ENCODE results near the gene STXBP1. TPM values are rescaled to one million over a fixed set of nuclear protein-coding genes. Genes with fewer than 3 reads are reported as not detected.

Gene STXBP1
- total and polyA plus RNA-seq, 9 of the 15 experiments (the other 6 are each of a cell fraction or from before 2014, with no cell fraction given) = 4.6 to 35.1 (median 9.7) TPM

- TF ChIP-seq DEAF1 (CRISPR knock-in tag; IDR thresholded peaks at IDR 0.05) (no peak), CCNT2 (IDR thresholded peaks at IDR 0.05; ENCODE audit: borderline replicate concordance, extremely low read depth, insufficient read length, low read depth, low read length) (peak; percentile 7), ARID2 (IDR thresholded peaks at IDR 0.05) (no peak), NUFIP1 (IDR thresholded peaks at IDR 0.05; ENCODE audit: partially characterized antibody) (no peak), HDAC1 (IDR thresholded peaks at IDR 0.05) (no peak), L3MBTL2 (IDR thresholded peaks at IDR 0.05) (no peak), SIN3A (IDR thresholded peaks at IDR 0.05; ENCODE audit: borderline replicate concordance in 2 of 2, control insufficient read depth in 1 of 2, low read depth in 2 of 2, low read length in 2 of 2) (peak in 1 of 2 experiments; percentile 29; a peak in 1 of 4 replicates), ZNF639 (CRISPR knock-in tag; conservative IDR thresholded peaks at IDR 0.05 in 1 of 2, IDR thresholded peaks at IDR 0.05 in 1 of 2) (peak in 1 of 2 experiments; percentile 79; a peak in 1 of 4 replicates), RCOR1 (IDR thresholded peaks at IDR 0.05; ENCODE audit: borderline replicate concordance in 1 of 2, low read depth in 2 of 2, low read length in 2 of 2) (no peak), PHF8 (IDR thresholded peaks at IDR 0.05; ENCODE audit: borderline replicate concordance, low read length) (peak; percentile 41; the same call in 1 of the 2 replicates), ZNF324 (CRISPR knock-in tag; IDR thresholded peaks at IDR 0.05) (no peak), SLC30A9 (CRISPR knock-in tag; IDR thresholded peaks at IDR 0.05) (no peak), HOMEZ (CRISPR knock-in tag; IDR thresholded peaks at IDR 0.05) (no peak), ZBTB7A (IDR thresholded peaks at IDR 0.05; ENCODE audit: borderline replicate concordance, control insufficient read depth, low read depth, low read length) (peak; percentile 64; the same call in 1 of the 2 replicates), ZNF239 (CRISPR knock-in tag; IDR thresholded peaks at IDR 0.05) (no peak), ZNF212 (CRISPR knock-in tag; IDR thresholded peaks at IDR 0.05) (no peak), SMAD3 (CRISPR knock-in tag; conservative IDR thresholded peaks at IDR 0.05) (no peak), CEBPG (CRISPR knock-in tag; IDR thresholded peaks at IDR 0.05) (peak; percentile 63; the same call in 1 of the 2 replicates), CEBPG (tag; conservative IDR thresholded peaks at IDR 0.05 in 1 of 2, IDR thresholded peaks at IDR 0.05 in 1 of 2) (peak; percentile 16 to 45; a peak in 2 of 4 replicates), STAT5A (IDR thresholded peaks at IDR 0.05; ENCODE audit: borderline replicate concordance, low read length) (no peak), MYC (IDR thresholded peaks at IDR 0.05; ENCODE audit: low read depth, low read length) (no peak), MYC (CRISPR knock-in tag; IDR thresholded peaks at IDR 0.05; ENCODE audit: borderline replicate concordance, low read depth) (no peak)
These were observed 42.8 kb upstream of the STXBP1 start (continued) for GRCh38 chr9:127568971-127569885.

Measured in K562 (cell line).